GM18909 (cell line): Measurements from ENCODE around the gene FBRSL1.

Experiments used
- ATAC-seq: cut with Tn5 transposase; IDR thresholded peaks from one replicate; pipeline ENCODE4 v1.9.1; 2021; ENCODE audit warnings: mild to moderate bottlenecking; ENCODE audit not compliant: unreplicated experiment, poor library complexity

Gene FBRSL1

GRCh38 chr12:132481771-132482745, 7.9 kb upstream of the FBRSL1 start:
- no peak for ATAC-seq

GRCh38 chr12:132482771-132483170, 7.2 kb upstream of the FBRSL1 start:
- ATAC-seq = no peak

GRCh38 chr12:132483208-132483607, 6.7 kb upstream of the FBRSL1 start:
- ATAC-seq = no peak

GRCh38 chr12:132483612-132484011, 6.3 kb upstream of the FBRSL1 start:
- no peak for ATAC-seq

- ATAC-seq = no peak
Measured at GRCh38 chr12:132484183-132484890, 5.6 kb upstream of the FBRSL1 start.

GRCh38 chr12:132484891-132485441, 5.0 kb upstream of the FBRSL1 start:
- ATAC-seq = no peak

- ATAC-seq = no peak
Measured at GRCh38 chr12:132485619-132486018, 4.3 kb upstream of the FBRSL1 start.

- no peak for ATAC-seq
Measured at GRCh38 chr12:132486168-132486567, 3.8 kb upstream of the FBRSL1 start.

GRCh38 chr12:132486576-132486975, 3.4 kb upstream of the FBRSL1 start:
- no peak for ATAC-seq

- no peak for ATAC-seq
Measured at GRCh38 chr12:132487311-132487741, 2.6 kb upstream of the FBRSL1 start.

GRCh38 chr12:132488127-132489077, 1.5 kb upstream of the FBRSL1 start:
- ATAC-seq = no peak

GRCh38 chr12:132489078-132489601, 811 bp upstream of the FBRSL1 start:
- peak; percentile 27 for ATAC-seq

- no peak for ATAC-seq
Measured at GRCh38 chr12:132490422-132491137, 629 bp downstream of the FBRSL1 start.

GRCh38 chr12:132491138-132491663, 1.2 kb downstream of the FBRSL1 start:
- no peak for ATAC-seq

GRCh38 chr12:132491761-132492378, 1.9 kb downstream of the FBRSL1 start:
- ATAC-seq = no peak

- no peak for ATAC-seq
Measured at GRCh38 chr12:132492522-132492921, 2.6 kb downstream of the FBRSL1 start.

- ATAC-seq = no peak
Measured at GRCh38 chr12:132492951-132493350, 3.0 kb downstream of the FBRSL1 start.

- ATAC-seq = no peak
Measured at GRCh38 chr12:132493482-132494178, 3.7 kb downstream of the FBRSL1 start.
